NOMO-1 (cell line): Measurements from ENCODE around the gene GRAMD1B.
"Not testable (repeated sequence)": the region's sequence is repeated elsewhere in the genome, so short reads cannot be mapped to it uniquely, and the experiment has no call there.

Experiments used
- DNase-seq, 2 experiments: peaks; one replicate each; lab custom pipeline; 2025; ENCODE audit not compliant: unreplicated experiment in 2 of 2; lab: John Stamatoyannopoulos, UW

The GRAMD1B gene

GRCh38 chr11:123558536-123559315 is 128.7 kb downstream of the GRAMD1B start:
- DNase-seq, result no peak

- DNase-seq, result no peak
Observed at GRCh38 chr11:123559523-123559955, 129.5 kb downstream of the GRAMD1B start.

- no peak for DNase-seq
Observed at GRCh38 chr11:123560006-123560405, 129.9 kb downstream of the GRAMD1B start.

GRCh38 chr11:123561431-123561800 is 131.3 kb downstream of the GRAMD1B start:
- DNase-seq, result no peak

- DNase-seq, result no peak
Observed at GRCh38 chr11:123562158-123562557, 132.1 kb downstream of the GRAMD1B start.

GRCh38 chr11:123562829-123563228 is 132.8 kb downstream of the GRAMD1B start:
- no peak for DNase-seq

GRCh38 chr11:123564221-123564620 is 134.2 kb downstream of the GRAMD1B start:
- DNase-seq, result peak; percentile 40 to 71

- no peak for DNase-seq
Observed at GRCh38 chr11:123566852-123567251, 136.8 kb downstream of the GRAMD1B start.

- no peak for DNase-seq
Observed at GRCh38 chr11:123567466-123567865, 137.4 kb downstream of the GRAMD1B start.

GRCh38 chr11:123568367-123568870 is 138.3 kb downstream of the GRAMD1B start:
- no peak for DNase-seq

GRCh38 chr11:123569393-123569792 is 139.3 kb downstream of the GRAMD1B start:
- no peak for DNase-seq

GRCh38 chr11:123570939-123571580 is 141.0 kb downstream of the GRAMD1B start:
- peak; percentile 7 to 55 for DNase-seq

GRCh38 chr11:123572791-123573190 is 142.7 kb downstream of the GRAMD1B start:
- DNase-seq, result not testable (repeated sequence)

- no peak for DNase-seq
Observed at GRCh38 chr11:123573286-123573685, 143.2 kb downstream of the GRAMD1B start.

- no peak for DNase-seq
Observed at GRCh38 chr11:123575441-123575840, 145.4 kb downstream of the GRAMD1B start.

GRCh38 chr11:123576082-123576481 is 146.0 kb downstream of the GRAMD1B start:
- no peak for DNase-seq

- DNase-seq, result no peak
Observed at GRCh38 chr11:123576501-123576900, 146.4 kb downstream of the GRAMD1B start.

GRCh38 chr11:123577081-123577598 is 147.1 kb downstream of the GRAMD1B start:
- DNase-seq, result peak; percentile 4 to 13

- DNase-seq, result no peak
Observed at GRCh38 chr11:123578778-123579481, 148.9 kb downstream of the GRAMD1B start.

GRCh38 chr11:123579482-123579812 is 149.4 kb downstream of the GRAMD1B start:
- DNase-seq, result no peak

GRCh38 chr11:123580137-123580536 is 150.1 kb downstream of the GRAMD1B start:
- no peak for DNase-seq
